BLaER1 treated with 17β-estradiol and CSF1 and Interleukin-3, amounts not matched to agents 10 nM and 100 nM (cell line): ENCODE measurements around the gene ZEB2.

Experiments used
- H3K27ac ChIP-seq, 11 experiments: shearing (Covaris generic); formaldehyde crosslinking; 2 replicates each; pipeline ENCODE4 v1.8.1; 2022
- H3K27me3 ChIP-seq, 11 experiments: shearing (Covaris generic); formaldehyde crosslinking; 2 replicates each; pipeline ENCODE4 v1.8.1; 2022
- H3K36me3 ChIP-seq, 11 experiments: shearing (Covaris generic); formaldehyde crosslinking; 2 replicates each; pipeline ENCODE4 v1.8.1; 2022
- H3K4me1 ChIP-seq, 10 experiments: shearing (Covaris generic); formaldehyde crosslinking; 2 replicates each; pipeline ENCODE4 v1.8.1; 2022
- H3K4me2 ChIP-seq, 11 experiments: shearing (Covaris generic); formaldehyde crosslinking; 2 replicates each; pipeline ENCODE4 v1.8.1; 2022
- H3K4me3 ChIP-seq, 10 experiments: shearing (Covaris generic); formaldehyde crosslinking; 2 replicates each; pipeline ENCODE4 v1.8.1; 2022
- H3K9ac ChIP-seq, 11 experiments: shearing (Covaris generic); formaldehyde crosslinking; 2 replicates each; pipeline ENCODE4 v1.8.1; 2022
- H3K9me3 ChIP-seq, 11 experiments: shearing (Covaris generic); formaldehyde crosslinking; replicated peaks in 1 of 11; 2 replicates each; pipeline ENCODE4 v1.8.1; 2022
- H4K20me1 ChIP-seq, 11 experiments: shearing (Covaris generic); formaldehyde crosslinking; 2 replicates each; pipeline ENCODE4 v1.8.1; 2022
- Cebpa-rat ChIP-seq, 11 experiments: shearing (Covaris generic); IDR thresholded peaks; 2 replicates each; pipeline ENCODE4 v1.8.1; 2022

Gene ZEB2

DNA sequence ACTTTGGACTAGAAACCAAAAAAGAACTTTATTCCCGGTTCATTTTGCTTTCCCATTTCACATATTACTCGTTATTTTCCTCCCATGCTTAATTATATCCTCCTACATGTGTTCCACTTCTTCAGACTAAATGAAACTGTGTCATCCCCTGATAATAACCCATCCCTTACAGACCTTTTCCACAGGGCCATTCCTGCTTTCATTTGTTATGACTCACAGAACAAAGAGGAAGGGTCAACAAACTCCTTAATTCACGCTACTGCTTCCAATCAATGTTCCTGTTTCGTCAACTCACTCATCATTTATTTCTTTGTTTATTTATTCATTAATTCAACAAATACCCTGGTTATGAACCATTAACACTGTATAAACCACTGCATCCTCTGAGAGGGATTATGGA is 104.5 kb downstream of the ZEB2 start:
- Histone ChIP-seq H3K9ac (peak overlapping the region in 3 of 11 experiments; percentile 18 to 47 (median 22); a peak in 4 of 22 replicates), H3K36me3 (peaks cover 93 to 99% (median 97%) of the 10 kb centered on the region in 11 experiments), H3K4me1 (peaks cover 0 to 95% (median 33%) of the 10 kb centered on the region in 10 experiments; a peak in 14 of 20 replicates), H3K27ac (peak overlapping the region in 7 of 11 experiments; percentile 45 to 89 (median 80); a peak in 10 of 22 replicates), H3K4me3 (no peak overlapping the region), H3K4me2 (peak overlapping the region in 5 of 11 experiments; percentile 26 to 66 (median 39); a peak in 9 of 22 replicates), H4K20me1 (peaks cover 71 to 100% (median 97%) of the 10 kb centered on the region in 11 experiments), H3K9me3 (no peaks in the 10 kb centered on the region), H3K27me3 (no peaks in the 10 kb centered on the region)
- TF ChIP-seq Cebpa-rat (IDR thresholded peaks at IDR 0.05): no peak

DNA sequence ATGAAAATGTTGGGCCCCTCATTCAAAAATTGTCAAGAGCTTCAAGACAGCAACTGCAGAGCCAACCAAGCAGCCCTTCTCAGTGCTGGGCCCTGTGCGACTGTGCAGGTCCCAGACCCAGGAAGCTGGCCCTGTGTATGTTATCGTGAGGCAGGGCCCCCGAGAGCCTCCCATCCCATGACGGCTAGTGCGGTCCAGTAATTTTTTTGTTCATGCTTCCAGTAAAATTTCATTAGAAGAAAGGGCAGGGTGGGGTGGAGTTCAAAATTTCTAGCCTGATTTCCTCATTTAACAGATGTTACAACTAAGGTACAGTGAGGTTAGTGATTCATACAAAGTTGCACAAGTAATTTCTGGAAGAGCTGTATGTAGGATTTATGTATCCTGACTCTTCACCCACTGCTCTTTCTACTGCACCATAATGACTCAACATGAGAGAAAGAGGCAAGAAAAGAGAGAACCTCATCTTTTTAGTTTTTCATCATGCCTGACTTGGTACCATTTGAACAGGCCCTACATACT is 105.5 kb downstream of the ZEB2 start:
- Histone ChIP-seq H3K27me3 (no peaks in the 10 kb centered on the region), H3K4me1 (peaks cover 0 to 96% (median 39%) of the 10 kb centered on the region in 10 experiments; a peak in 14 of 20 replicates), H3K4me2 (peak overlapping the region in 5 of 11 experiments; percentile 26 to 66 (median 39); a peak in 10 of 22 replicates), H3K9me3 (no peaks in the 10 kb centered on the region), H3K36me3 (peaks cover 93 to 99% (median 97%) of the 10 kb centered on the region in 11 experiments), H3K9ac (peak overlapping the region in 9 of 11 experiments; percentile 2 to 74 (median 34); a peak in 11 of 22 replicates), H3K27ac (peak overlapping the region; percentile 34 to 89 (median 61)), H3K4me3 (no peak overlapping the region), H4K20me1 (peaks cover 74 to 100% (median 97%) of the 10 kb centered on the region in 11 experiments)
- TF ChIP-seq Cebpa-rat (IDR thresholded peaks at IDR 0.05): peak in 2 of 11 experiments; percentile 25 to 62; a peak in 3 of 22 replicates

DNA sequence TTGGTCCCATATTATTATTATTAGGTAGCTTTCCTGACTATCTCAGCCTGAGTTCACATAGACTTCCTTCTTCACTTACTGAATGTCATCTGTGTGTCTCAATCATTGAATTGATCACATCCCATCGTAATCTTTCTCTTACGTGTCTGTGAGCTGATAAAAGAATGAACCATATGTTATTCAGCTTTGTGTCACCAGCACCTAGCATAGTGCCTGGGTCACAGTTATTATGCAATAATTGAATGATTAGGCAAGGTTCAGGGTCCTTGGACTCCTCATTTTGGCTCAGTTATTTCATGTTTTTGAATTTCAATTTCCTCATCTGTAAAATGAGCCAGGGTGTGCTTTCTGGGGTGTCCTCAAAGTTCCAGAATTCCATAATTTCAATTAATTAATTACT is 107.2 kb downstream of the ZEB2 start:
- H4K20me1 ChIP-seq: peaks cover 80 to 100% (median 97%) of the 10 kb centered on the region in 11 experiments
- no peak overlapping the region for H3K4me3 ChIP-seq
- no peaks in the 10 kb centered on the region for H3K9me3 ChIP-seq
- peaks cover 93 to 99% (median 97%) of the 10 kb centered on the region in 11 experiments for H3K36me3 ChIP-seq
- H3K27me3 ChIP-seq: no peaks in the 10 kb centered on the region
- H3K4me2 ChIP-seq: peak overlapping the region in 2 of 11 experiments; percentile 20 to 66; a peak in 1 of 22 replicates
- no peak overlapping the region; a peak in 1 of 22 replicates for H3K9ac ChIP-seq
- peak in 3 of 11 experiments; percentile 18 to 51 (median 24); a peak in 2 of 22 replicates for TF ChIP-seq Cebpa-rat (IDR thresholded peaks at IDR 0.05)
- H3K4me1 ChIP-seq: peaks cover 0 to 96% (median 49%) of the 10 kb centered on the region in 10 experiments; a peak in 17 of 20 replicates
- H3K27ac ChIP-seq: peak overlapping the region in 6 of 11 experiments; percentile 53 to 89 (median 82); a peak in 9 of 22 replicates

DNA sequence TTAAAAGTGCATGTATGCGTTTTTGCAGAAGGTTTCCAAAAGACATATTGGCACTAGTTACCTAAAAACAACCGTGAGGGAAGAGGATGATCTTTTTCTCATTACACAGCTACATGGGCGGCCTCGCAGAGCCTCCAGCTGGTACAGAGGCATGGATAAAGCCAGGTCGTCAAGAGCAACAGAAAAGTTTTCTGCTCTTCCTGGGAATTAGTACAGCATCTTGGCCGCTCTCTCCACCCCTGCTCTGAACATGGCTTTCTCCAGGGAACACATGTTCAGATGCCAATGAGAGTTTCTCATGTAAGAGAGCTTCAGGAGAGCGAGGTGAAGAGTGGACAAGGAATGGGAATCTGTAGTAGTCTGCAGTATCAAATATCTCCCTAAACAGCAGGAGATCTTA is 108.4 kb downstream of the ZEB2 start:
- H3K9me3 ChIP-seq: no peaks in the 10 kb centered on the region
- H3K27me3 ChIP-seq: no peaks in the 10 kb centered on the region
- H3K27ac ChIP-seq: peak overlapping the region in 3 of 11 experiments; percentile 1 to 85 (median 14); a peak in 4 of 22 replicates
- peaks cover 8 to 96% (median 59%) of the 10 kb centered on the region in 10 experiments; a peak in 19 of 20 replicates for H3K4me1 ChIP-seq
- H3K9ac ChIP-seq: no peak overlapping the region
- H3K36me3 ChIP-seq: peaks cover 93 to 99% (median 97%) of the 10 kb centered on the region in 11 experiments
- H3K4me2 ChIP-seq: peak overlapping the region in 1 of 11 experiments; percentile 0; a peak in 1 of 22 replicates
- TF ChIP-seq Cebpa-rat (IDR thresholded peaks at IDR 0.05): no peak
- no peak overlapping the region for H3K4me3 ChIP-seq
- H4K20me1 ChIP-seq: peaks cover 87 to 100% (median 97%) of the 10 kb centered on the region in 11 experiments

DNA sequence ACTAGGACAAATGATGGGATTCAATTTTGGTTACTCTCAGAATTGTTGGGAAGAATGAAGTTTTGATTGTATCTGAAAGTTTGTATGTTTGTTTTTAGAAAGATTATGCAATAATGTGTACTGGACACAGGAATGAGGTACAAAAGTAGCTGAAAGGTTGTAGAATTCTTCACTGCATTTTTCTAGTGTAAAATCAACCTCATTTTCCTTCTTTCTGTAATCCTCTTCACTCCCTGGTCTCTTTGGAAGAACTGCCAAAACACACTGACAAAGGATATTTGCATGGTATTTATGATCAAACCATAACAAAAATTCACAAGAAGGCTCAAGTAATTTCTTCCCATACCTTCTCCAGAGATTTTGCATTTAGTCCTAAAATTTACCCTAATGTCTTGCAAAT is 110.7 kb downstream of the ZEB2 start:
- no peak overlapping the region for H3K9ac ChIP-seq
- H3K36me3 ChIP-seq: peaks cover 94 to 99% (median 97%) of the 10 kb centered on the region in 11 experiments
- peak in 2 of 11 experiments; percentile 19 to 41; a peak in 2 of 22 replicates for TF ChIP-seq Cebpa-rat (IDR thresholded peaks at IDR 0.05)
- 0 out of 22 replicates have a peak overlapping the region, but pooled peaks of 1 of the 11 experiments have one; percentile 40 for H3K27ac ChIP-seq
- H3K27me3 ChIP-seq: no peaks in the 10 kb centered on the region
- H3K9me3 ChIP-seq: no peaks in the 10 kb centered on the region
- peaks cover 20 to 92% (median 49%) of the 10 kb centered on the region in 10 experiments; a peak in 19 of 20 replicates for H3K4me1 ChIP-seq
- peak overlapping the region in 3 of 11 experiments; percentile 16 to 44 (median 25); a peak in 1 of 22 replicates for H3K4me2 ChIP-seq
- no peak overlapping the region for H3K4me3 ChIP-seq
- H4K20me1 ChIP-seq: peaks cover 89 to 100% (median 97%) of the 10 kb centered on the region in 11 experiments

DNA sequence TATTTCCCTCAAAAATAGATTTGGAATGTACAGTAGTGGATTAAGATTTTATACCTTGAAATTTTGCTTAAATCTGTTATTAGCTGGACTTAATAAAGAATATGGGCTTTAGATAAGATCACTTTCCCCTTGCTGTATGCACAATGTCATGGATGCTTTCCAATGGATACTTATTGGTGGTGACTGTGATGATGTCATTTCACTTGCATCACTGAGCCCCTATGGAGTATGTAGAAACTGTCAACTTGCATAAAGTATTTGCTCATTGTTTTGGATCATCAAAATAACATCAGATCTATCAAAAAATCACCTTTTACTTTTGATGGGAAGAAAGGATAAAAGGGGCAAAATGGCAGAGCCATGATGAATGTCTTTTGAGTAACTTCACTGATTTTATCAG is 112.7 kb downstream of the ZEB2 start:
- H4K20me1 ChIP-seq: peaks cover 88 to 100% (median 94%) of the 10 kb centered on the region in 11 experiments
- peaks cover 20 to 76% (median 40%) of the 10 kb centered on the region in 10 experiments; a peak in 19 of 20 replicates for H3K4me1 ChIP-seq
- H3K4me2 ChIP-seq: peak overlapping the region in 5 of 11 experiments; percentile 15 to 61 (median 24); a peak in 5 of 22 replicates
- no peak for TF ChIP-seq Cebpa-rat (IDR thresholded peaks at IDR 0.05)
- peak overlapping the region in 1 of 11 experiments; percentile 13; a peak in 1 of 22 replicates for H3K27ac ChIP-seq
- H3K4me3 ChIP-seq: no peak overlapping the region
- H3K36me3 ChIP-seq: peaks cover 92 to 99% (median 95%) of the 10 kb centered on the region in 11 experiments
- no peaks in the 10 kb centered on the region for H3K9me3 ChIP-seq
- H3K9ac ChIP-seq: no peak overlapping the region
- H3K27me3 ChIP-seq: no peaks in the 10 kb centered on the region

DNA sequence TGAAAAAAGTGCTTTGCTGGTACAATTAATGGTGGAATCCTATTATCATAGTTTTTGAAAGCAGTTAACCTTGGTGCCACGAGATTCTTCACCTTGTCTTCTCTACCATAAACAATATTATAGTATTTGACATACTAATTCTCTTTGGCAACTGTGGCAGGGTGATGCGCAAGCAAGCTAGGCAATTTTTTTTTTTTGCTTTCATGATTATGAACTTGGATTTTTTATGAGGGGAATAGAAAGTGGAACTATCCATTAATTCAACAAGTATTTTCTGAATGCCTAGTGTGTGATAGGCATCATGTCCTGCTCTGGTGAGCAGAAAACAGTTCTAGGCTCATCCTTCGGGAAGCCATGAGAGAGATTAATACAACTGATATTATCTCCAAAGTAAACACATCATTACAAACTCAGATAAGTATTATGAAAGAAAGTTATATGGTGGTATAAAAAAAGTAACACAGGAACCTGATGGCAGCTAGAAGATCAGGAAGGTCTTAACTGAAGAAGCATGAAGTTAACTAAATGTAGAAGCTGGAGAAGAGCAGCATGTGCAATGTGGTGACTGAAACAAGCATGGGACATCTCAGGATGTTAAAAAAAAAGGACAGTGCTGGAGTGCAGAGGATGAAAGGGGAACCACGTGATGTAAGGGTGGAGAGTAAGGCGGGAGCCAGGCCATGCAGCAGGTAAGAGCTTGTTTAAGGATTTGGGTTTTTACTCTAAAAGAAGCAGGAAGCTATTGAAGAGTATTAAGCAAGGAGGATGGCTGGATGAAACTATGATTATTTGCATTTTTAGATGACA is 113.7 kb downstream of the ZEB2 start:
- no peak for TF ChIP-seq Cebpa-rat (IDR thresholded peaks at IDR 0.05)
- Histone ChIP-seq H3K9me3 (no peaks in the 10 kb centered on the region), H3K4me2 (peak overlapping the region in 7 of 11 experiments; percentile 4 to 61 (median 27); a peak in 10 of 22 replicates), H3K27me3 (no peaks in the 10 kb centered on the region), H3K9ac (no peak overlapping the region), H3K27ac (peak overlapping the region in 1 of 11 experiments; percentile 0; a peak in 2 of 22 replicates), H4K20me1 (peaks cover 88 to 100% (median 94%) of the 10 kb centered on the region in 11 experiments), H3K4me1 (peaks cover 20 to 68% (median 40%) of the 10 kb centered on the region in 10 experiments; a peak in 19 of 20 replicates), H3K4me3 (no peak overlapping the region), H3K36me3 (peaks cover 93 to 99% (median 96%) of the 10 kb centered on the region in 11 experiments)

DNA sequence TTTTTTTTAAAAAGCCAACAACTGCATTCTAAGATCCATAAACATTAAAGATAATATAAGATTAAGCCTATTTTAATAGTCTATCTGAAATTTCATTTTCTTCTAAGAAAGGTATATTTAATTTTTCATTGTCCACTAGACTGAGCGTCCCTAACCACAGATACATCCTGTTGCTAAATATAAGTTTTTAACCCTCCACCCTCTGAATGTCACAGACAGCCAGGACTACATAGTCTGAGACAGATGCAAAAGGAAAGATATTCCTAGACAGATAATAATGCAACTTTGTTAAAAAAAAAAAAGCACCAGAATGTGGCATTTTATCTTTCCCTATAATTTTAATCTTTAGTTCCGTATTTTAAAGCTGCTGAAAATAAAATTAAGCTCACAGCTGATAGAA is 114.6 kb downstream of the ZEB2 start:
- H4K20me1 ChIP-seq: peaks cover 90 to 100% (median 98%) of the 10 kb centered on the region in 11 experiments
- no peak overlapping the region for H3K4me3 ChIP-seq
- H3K4me1 ChIP-seq: peaks cover 20 to 63% (median 40%) of the 10 kb centered on the region in 10 experiments; a peak in 19 of 20 replicates
- peaks cover 96 to 100% (median 98%) of the 10 kb centered on the region in 11 experiments for H3K36me3 ChIP-seq
- peak overlapping the region in 2 of 11 experiments; percentile 24 to 44; a peak in 5 of 22 replicates for H3K4me2 ChIP-seq
- H3K27ac ChIP-seq: no peak overlapping the region; a peak in 1 of 22 replicates
- H3K9me3 ChIP-seq: no peaks in the 10 kb centered on the region
- no peak overlapping the region for H3K9ac ChIP-seq
- no peaks in the 10 kb centered on the region for H3K27me3 ChIP-seq
- TF ChIP-seq Cebpa-rat (IDR thresholded peaks at IDR 0.05): no peak
